HG03521 (cell line): ENCODE data around the gene SLIT2.

Experiments used
- ATAC-seq: cut with Tn5 transposase; IDR thresholded peaks from one replicate; pipeline ENCODE4 v1.9.1; 2021; ENCODE audit warnings: mild to moderate bottlenecking, moderate library complexity; ENCODE audit not compliant: unreplicated experiment

SLIT2 gene

DNA sequence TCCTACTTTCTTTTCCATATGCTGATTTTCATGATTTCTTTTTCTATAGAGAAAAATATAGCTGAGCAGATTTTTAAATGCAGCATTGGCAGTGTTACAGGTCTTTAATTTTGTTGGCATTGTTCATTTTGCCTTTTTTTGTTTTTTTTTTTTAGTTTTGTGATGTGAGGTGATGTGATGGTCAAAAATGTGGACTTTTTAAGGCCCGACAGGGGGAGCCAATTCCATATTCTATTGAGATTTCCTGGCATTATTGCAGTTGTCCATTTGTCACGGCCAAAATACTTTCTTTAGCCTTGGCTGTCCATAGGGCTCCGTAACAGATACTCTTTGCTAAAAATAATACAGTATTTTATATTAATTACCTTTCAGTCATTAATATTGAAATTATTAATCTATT is 47.8 kb downstream of the SLIT2 start:
- ATAC-seq, result no peak

DNA sequence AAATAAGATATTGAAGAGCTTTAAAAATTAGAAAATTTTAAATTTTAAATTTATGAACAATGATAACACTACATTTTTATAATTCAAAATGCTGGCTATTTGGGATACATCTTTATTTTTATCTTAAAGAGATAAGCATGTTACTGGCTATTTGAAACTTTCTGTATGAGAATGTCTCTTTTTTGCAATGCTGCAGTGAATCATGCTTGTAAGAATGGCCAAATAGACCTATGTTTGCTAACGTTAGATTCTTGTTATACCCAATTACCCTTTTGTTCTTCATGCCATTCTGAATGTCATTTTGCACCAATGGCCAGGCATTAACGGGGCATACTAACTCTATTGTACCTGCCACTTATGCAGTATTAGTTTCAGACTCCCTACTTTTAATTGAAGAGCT is 49.5 kb downstream of the SLIT2 start:
- ATAC-seq, result no peak
